Glutamatergic neuron (in vitro differentiated cells): ENCODE results near the gene SIDT1. TPM values are rescaled to one million over a fixed set of nuclear protein-coding genes. Genes with fewer than 3 reads are reported as not detected.

ENCODE experiments used
- DNase-seq: peaks from one replicate; pipeline ENCODE4 v3.0.0; 2022
- H3K27ac Mint-ChIP-seq: one replicate; pipeline ENCODE4 v1.8.0; 2020; ENCODE audit warnings: mild to moderate bottlenecking, mixed read lengths, inconsistent platforms; ENCODE audit not compliant: unreplicated experiment
- H3K27me3 Mint-ChIP-seq: one replicate; pipeline ENCODE4 v1.8.0; 2020; ENCODE audit warnings: mild to moderate bottlenecking, moderate library complexity, mixed read lengths, inconsistent platforms; ENCODE audit not compliant: unreplicated experiment
- H3K36me3 Mint-ChIP-seq: one replicate; pipeline ENCODE4 v1.8.0; 2020; ENCODE audit warnings: mild to moderate bottlenecking, mixed read lengths, inconsistent platforms; ENCODE audit not compliant: unreplicated experiment
- H3K4me1 Mint-ChIP-seq: one replicate; pipeline ENCODE4 v1.8.0; 2020; ENCODE audit warnings: mild to moderate bottlenecking, low read depth, mixed read lengths, inconsistent platforms; ENCODE audit not compliant: unreplicated experiment
- H3K4me3 Mint-ChIP-seq: one replicate; pipeline ENCODE4 v1.8.0; 2020; ENCODE audit warnings: mild to moderate bottlenecking, mixed read lengths, inconsistent platforms; ENCODE audit not compliant: unreplicated experiment
- H3K9me3 Mint-ChIP-seq: one replicate; pipeline ENCODE4 v1.8.0; 2020; ENCODE audit warnings: mild to moderate bottlenecking, moderate library complexity, mixed read lengths, inconsistent platforms; ENCODE audit not compliant: unreplicated experiment
- total RNA-seq: library from RNA; stranded (reverse); fragmentation: NEBNext Ultra II Directional; extraction: Animal tissue kit (Norgen Biotek cat#: 25700); gene quantifications from one replicate; pipeline ENCODE4 v1.2.1, GENCODE V29; 2021; ENCODE audit not compliant: unreplicated experiment
- TF ChIP-seq, protein P1 (sequence below): fragments of 200-600 bp; sonication (generic); IDR thresholded peaks from one replicate; pipeline ENCODE4 v1.5.0; 2021; ENCODE audit not compliant: partially characterized antibody, unreplicated experiment

The SIDT1 gene
- total RNA-seq, 1 donor from 2014 or later, result not detected

DNA sequence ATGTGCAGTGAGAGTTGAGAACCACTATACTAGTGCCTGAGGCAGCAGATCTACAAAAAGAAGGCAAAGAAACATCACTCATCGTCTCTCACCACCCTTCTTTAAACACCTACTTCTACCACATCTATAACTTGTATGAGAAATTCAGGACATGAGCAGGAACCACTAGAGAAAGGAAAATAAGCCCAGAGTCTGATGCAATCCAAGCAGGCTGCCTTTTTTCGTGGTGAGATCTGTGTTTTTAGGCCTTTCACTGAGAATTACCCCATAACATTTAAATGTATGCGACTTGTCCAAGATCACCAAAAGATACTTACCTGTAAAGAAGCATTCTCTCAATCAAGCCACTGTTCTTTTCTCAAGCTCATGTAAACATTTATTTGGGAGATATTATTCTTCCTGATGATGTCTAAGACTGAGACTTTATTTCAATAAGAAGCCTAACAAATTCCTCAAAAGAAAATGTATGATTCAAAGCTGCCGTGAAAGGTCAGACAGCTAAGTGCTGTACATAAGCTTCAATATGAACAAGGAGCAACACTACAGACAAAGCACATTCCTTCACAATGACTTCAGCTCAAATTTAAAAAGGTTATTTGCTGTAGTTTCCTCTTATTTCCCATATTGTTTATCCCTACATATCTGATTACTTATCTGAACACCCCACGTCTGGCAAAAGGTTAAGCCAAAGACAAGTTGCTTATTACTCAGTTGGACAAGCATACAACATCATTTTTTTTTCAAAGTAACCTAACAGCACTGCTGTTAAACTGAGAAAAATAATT lies 33.9 kb upstream of the SIDT1 start:
- Mint-ChIP-seq H3K4me1 (no peaks in the 10 kb centered on the region), H3K9me3 (no peaks in the 10 kb centered on the region), H3K27me3 (peaks cover 2% of the 10 kb centered on the region), H3K4me3 (no peak overlapping the region), H3K27ac (no peak overlapping the region), H3K36me3 (no peaks in the 10 kb centered on the region)
- DNase-seq, result no peak
- TF ChIP-seq, protein P1, sequence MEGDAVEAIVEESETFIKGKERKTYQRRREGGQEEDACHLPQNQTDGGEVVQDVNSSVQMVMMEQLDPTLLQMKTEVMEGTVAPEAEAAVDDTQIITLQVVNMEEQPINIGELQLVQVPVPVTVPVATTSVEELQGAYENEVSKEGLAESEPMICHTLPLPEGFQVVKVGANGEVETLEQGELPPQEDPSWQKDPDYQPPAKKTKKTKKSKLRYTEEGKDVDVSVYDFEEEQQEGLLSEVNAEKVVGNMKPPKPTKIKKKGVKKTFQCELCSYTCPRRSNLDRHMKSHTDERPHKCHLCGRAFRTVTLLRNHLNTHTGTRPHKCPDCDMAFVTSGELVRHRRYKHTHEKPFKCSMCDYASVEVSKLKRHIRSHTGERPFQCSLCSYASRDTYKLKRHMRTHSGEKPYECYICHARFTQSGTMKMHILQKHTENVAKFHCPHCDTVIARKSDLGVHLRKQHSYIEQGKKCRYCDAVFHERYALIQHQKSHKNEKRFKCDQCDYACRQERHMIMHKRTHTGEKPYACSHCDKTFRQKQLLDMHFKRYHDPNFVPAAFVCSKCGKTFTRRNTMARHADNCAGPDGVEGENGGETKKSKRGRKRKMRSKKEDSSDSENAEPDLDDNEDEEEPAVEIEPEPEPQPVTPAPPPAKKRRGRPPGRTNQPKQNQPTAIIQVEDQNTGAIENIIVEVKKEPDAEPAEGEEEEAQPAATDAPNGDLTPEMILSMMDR, result no peak

DNA sequence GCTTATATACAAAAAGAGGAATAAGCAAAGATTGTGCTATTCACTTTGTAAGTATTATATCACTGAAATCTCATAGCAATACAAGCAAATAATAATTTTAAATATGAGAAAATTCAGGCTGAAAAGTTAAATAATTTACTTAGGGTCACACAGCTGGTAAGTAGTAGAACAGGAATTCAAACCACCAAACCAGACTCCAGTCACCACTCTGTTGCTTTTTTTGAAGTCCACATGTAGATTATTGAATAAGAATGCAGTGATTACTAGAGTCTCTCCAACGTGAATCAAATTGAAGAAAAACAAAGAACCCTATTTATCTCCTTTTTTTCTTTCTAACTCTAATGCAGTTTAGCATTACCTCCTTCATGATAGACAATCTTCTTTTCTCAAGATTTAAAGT lies 33.3 kb upstream of the SIDT1 start:
- no peak overlapping the region for H3K4me3 Mint-ChIP-seq
- no peaks in the 10 kb centered on the region for H3K4me1 Mint-ChIP-seq
- TF ChIP-seq, protein P1, result no peak
- DNase-seq, result no peak
- no peak overlapping the region for H3K27ac Mint-ChIP-seq
- H3K36me3 Mint-ChIP-seq, result no peaks in the 10 kb centered on the region
- no peaks in the 10 kb centered on the region for H3K9me3 Mint-ChIP-seq
- H3K27me3 Mint-ChIP-seq, result peaks cover 2% of the 10 kb centered on the region

DNA sequence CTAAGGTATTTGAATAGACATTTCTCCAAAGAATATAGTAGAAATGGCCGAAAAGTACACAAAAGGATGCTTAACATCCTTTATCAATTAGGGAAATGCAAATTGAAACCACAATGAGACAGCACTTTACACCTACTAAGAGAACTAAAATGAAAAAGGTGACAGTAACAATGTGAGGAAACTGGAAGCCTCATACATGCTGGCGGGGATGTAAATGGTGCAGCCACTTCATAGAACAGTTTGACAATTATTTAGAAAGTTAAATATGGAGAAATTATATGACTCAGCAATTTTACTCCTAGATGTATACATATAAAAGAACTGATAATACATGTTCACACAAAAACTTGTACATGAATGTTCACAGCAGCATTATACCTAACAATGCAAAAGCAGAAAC lies 30.8 kb upstream of the SIDT1 start:
- no peak for DNase-seq
- Mint-ChIP-seq H3K9me3 (no peaks in the 10 kb centered on the region), H3K27ac (no peak overlapping the region), H3K4me1 (no peaks in the 10 kb centered on the region), H3K4me3 (no peak overlapping the region), H3K36me3 (no peaks in the 10 kb centered on the region), H3K27me3 (peaks cover 2% of the 10 kb centered on the region)
- TF ChIP-seq, protein P1, result no peak

DNA sequence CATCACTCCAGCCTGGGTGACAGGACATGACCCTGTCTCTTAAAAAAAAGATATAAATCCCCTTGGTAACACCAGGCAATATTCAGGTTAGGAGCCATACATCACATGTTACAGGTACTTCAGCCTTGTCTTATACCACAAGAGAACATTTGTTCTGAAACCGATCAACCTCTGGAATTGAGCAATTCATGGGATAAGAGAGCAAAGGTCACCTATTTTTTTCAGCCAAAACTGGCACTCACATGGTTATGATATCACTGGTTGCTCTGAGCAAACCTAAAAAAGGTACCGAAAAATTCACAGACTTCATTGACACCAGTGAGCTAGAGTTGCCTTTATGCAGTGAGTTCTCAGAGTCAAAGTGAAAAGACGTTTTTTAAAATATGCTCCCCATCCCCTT lies 26.5 kb upstream of the SIDT1 start:
- Mint-ChIP-seq H3K9me3 (no peaks in the 10 kb centered on the region), H3K4me3 (no peak overlapping the region), H3K4me1 (no peaks in the 10 kb centered on the region), H3K27me3 (peaks cover 2% of the 10 kb centered on the region), H3K27ac (no peak overlapping the region), H3K36me3 (no peaks in the 10 kb centered on the region)
- TF ChIP-seq, protein P1, result no peak
- DNase-seq, result no peak

DNA sequence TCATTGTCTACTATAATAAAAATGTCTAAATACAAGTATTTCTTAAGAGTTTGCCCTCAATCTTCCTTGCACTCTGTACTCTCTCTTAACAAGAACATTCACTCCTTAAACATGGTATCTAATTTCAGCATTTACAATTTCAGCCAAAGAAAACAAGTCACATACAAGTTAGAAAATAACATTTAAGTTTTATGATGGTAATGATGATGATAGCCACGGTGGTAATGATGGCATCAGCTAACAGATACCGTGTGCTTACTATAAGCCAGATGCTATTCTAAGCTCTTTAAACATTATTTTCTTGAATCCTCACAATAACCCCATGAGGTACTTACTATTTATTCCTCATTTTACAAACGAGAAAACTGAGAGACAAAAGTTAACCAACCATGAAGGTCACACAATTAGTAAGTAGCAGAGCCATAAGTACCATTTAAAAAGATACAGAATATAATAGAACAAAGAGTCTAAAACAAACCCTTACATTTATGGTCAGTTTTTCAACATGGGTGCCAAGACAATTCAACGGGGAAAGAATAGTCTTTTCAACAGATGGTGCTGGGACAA lies 24.8 kb upstream of the SIDT1 start:
- Mint-ChIP-seq H3K4me3 (no peak overlapping the region), H3K27me3 (peaks cover 3% of the 10 kb centered on the region), H3K27ac (no peak overlapping the region), H3K9me3 (no peaks in the 10 kb centered on the region), H3K36me3 (no peaks in the 10 kb centered on the region), H3K4me1 (no peaks in the 10 kb centered on the region)
- TF ChIP-seq, protein P1, result no peak
- DNase-seq, result no peak
